Liver (tissue), 9 donors: ENCODE measurements around the gene BRI3. TPM values are rescaled to one million over a fixed set of nuclear protein-coding genes. Genes with fewer than 3 reads are reported as not detected.

ENCODE experiments used
- DNase-seq: peaks from one replicate; pipeline ENCODE4 v3.0.0-alpha.2; 2017; ENCODE audit warnings: low spot score
- H3K27ac ChIP-seq, 2 donors: one replicate each; pipeline ENCODE4 v1.7.0; 2013; ENCODE audit warnings: inconsistent platforms in 2 of 2, low read length in 2 of 2, control low read depth in 1 of 2, low read depth in 1 of 2, mild to moderate bottlenecking in 1 of 2
- H3K27me3 ChIP-seq, 4 donors: one replicate each; pipeline versions ENCODE4 v1.6.1 to v1.7.0; 2013; ENCODE audit warnings: low read length in 3 of 4, inconsistent platforms in 1 of 4, mild to moderate bottlenecking in 1 of 4, moderate library complexity in 1 of 4; ENCODE audit not compliant: control insufficient read depth in 4 of 4, insufficient read depth in 4 of 4
- H3K36me3 ChIP-seq, 4 donors: one replicate each; pipeline versions ENCODE4 v1.6.1 to v1.7.0; 2013; ENCODE audit warnings: low read length in 3 of 4, mild to moderate bottlenecking in 3 of 4, low read depth in 1 of 4, moderate library complexity in 1 of 4; ENCODE audit not compliant: control insufficient read depth in 4 of 4, insufficient read depth in 3 of 4
- H3K4me1 ChIP-seq, 4 donors: one replicate each; pipeline versions ENCODE4 v1.6.1 to v1.7.0; 2013; ENCODE audit warnings: low read length in 3 of 4, mild to moderate bottlenecking in 3 of 4, moderate library complexity in 1 of 4; ENCODE audit not compliant: control insufficient read depth in 4 of 4, insufficient read depth in 4 of 4
- H3K4me3 ChIP-seq, 3 donors: one replicate each; pipeline versions ENCODE4 v1.6.1 to v1.7.0; 2013; ENCODE audit warnings: low read length in 3 of 3, control low read depth in 1 of 3, low read depth in 1 of 3, mild to moderate bottlenecking in 1 of 3
- H3K9ac ChIP-seq, 2 donors: one replicate each; pipeline ENCODE4 v1.7.0; 2013; ENCODE audit warnings: low read length in 2 of 2, mild to moderate bottlenecking in 2 of 2, moderate library complexity in 2 of 2, control low read depth in 1 of 2, low read depth in 1 of 2
- H3K9me3 ChIP-seq, 4 donors: one replicate each; pipeline versions ENCODE4 v1.6.1 to v1.7.0; 2013; ENCODE audit warnings: low read length in 3 of 4; ENCODE audit not compliant: control insufficient read depth in 4 of 4
- CTCF ChIP-seq: fragments of 150-350 bp; IDR thresholded peaks from 2 replicates; pipeline ENCODE4 v1.5.1; 2017; ENCODE audit warnings: improper control_type of control experiment, low read depth, low read length; ENCODE audit not compliant: missing input control
- FOXA1 ChIP-seq: IDR thresholded peaks from 2 replicates; pipeline ENCODE4 v1.6.1; 2016; ENCODE audit warnings: antibody characterized with exemption
- HNF4A ChIP-seq, 2 donors: conservative IDR thresholded peaks; 2 replicates each; pipeline ENCODE4 v1.6.1; 2016; ENCODE audit warnings: antibody characterized with exemption in 2 of 2, mild to moderate bottlenecking in 2 of 2
- MAX ChIP-seq: IDR thresholded peaks from 2 replicates; pipeline ENCODE4 v1.6.1; 2016; ENCODE audit warnings: antibody characterized with exemption
- NR2F2 ChIP-seq: IDR thresholded peaks from 2 replicates; pipeline ENCODE4 v1.6.1; 2016; ENCODE audit warnings: antibody characterized with exemption
- RAD21 ChIP-seq, 2 donors: IDR thresholded peaks; 2 replicates each; pipeline ENCODE4 v1.6.1; 2016; ENCODE audit warnings: antibody characterized with exemption in 2 of 2, mild to moderate bottlenecking in 2 of 2
- RXRA ChIP-seq, 2 donors: IDR thresholded peaks; 2 replicates each; pipeline ENCODE4 v1.6.1; 2017 to 2018; ENCODE audit warnings: antibody characterized with exemption in 2 of 2, mild to moderate bottlenecking in 1 of 2
- SP1 ChIP-seq: IDR thresholded peaks from 2 replicates; pipeline ENCODE4 v1.6.1; 2018; ENCODE audit warnings: antibody characterized with exemption, mild to moderate bottlenecking
- TAF1 ChIP-seq: conservative IDR thresholded peaks from 2 replicates; pipeline ENCODE4 v1.6.1; 2016; ENCODE audit warnings: antibody characterized with exemption, mild to moderate bottlenecking
- YY1 ChIP-seq: IDR thresholded peaks from 2 replicates; pipeline ENCODE4 v1.6.1; 2016; ENCODE audit warnings: antibody characterized with exemption, mild to moderate bottlenecking
- WGBS: extraction: QIAGEN DNeasy Blood & Tissue Kit; methylation state at CpG from one replicate; pipeline ENCODE4 v1.1.7; 2013; 5-methylcytosine and 5-hydroxymethylcytosine counted together
- polyA plus RNA-seq, 2 donors: library from polyadenylated mRNA; stranded (reverse) in 1 of 2; unstranded in 1 of 2; fragments of 200-250 nt in 1 of 2; fragments of >200 nt in 1 of 2; fragmentation: Nextera tagmentation in 1 of 2; extraction: Ambion mirVana in 1 of 2; gene quantifications; one replicate each; pipeline versions ENCODE4 v1.2.1 to v1.2.3, GENCODE V29; 2013 to 2015
- total RNA-seq, 2 donors: library from RNA; depleted of rRNA; stranded (reverse); fragments of >200 nt; gene quantifications; one replicate each; pipeline ENCODE4 v1.2.3, GENCODE V29; 2014
- donor health status: healthy.
- donor health status: healthy.
- donor health status: healthy.
- donor health status: healthy.
- donor health status: healthy.

BRI3 gene
- total and polyA plus RNA-seq, 4 donors: 14.0 to 80.4 (median 49.7) TPM

- Histone ChIP-seq H3K4me1 (peaks cover 36 to 72% (median 55%) of the 10 kb centered on the region in 4 donors), H3K27me3 (no peaks in the 10 kb centered on the region), H3K27ac (peak overlapping the region; percentile 83 to 87), H3K9me3 (no peaks in the 10 kb centered on the region), H3K9ac (peak overlapping the region; percentile 90 to 95), H3K4me3 (peak overlapping the region; percentile 33 to 88 (median 74)), H3K36me3 (peaks cover 0 to 5% (median 2%) of the 10 kb centered on the region in 4 donors)
- peak; percentile 45 for TF ChIP-seq NR2F2
- peak in 1 of 2 donors; percentile 14 for TF ChIP-seq RXRA (IDR thresholded peaks at IDR 0.05)
- TF ChIP-seq HNF4A (conservative IDR thresholded peaks at IDR 0.05): peak in 1 of 2 donors; percentile 21
- TF ChIP-seq CTCF: no peak
- DNase-seq: no peak
- WGBS: 42% methylated on average over 19 of the region's 19 CpGs
Measured at GRCh38 chr7:98283127-98283886, 1.8 kb downstream of the BRI3 start.

- WGBS: 68% methylated on average over 8 of the region's 8 CpGs
- H3K36me3 ChIP-seq: peaks cover 0 to 5% (median 2%) of the 10 kb centered on the region in 4 donors
- H3K9me3 ChIP-seq: no peaks in the 10 kb centered on the region
- peak overlapping the region; percentile 83 to 87 for H3K27ac ChIP-seq
- peak overlapping the region; percentile 33 to 88 (median 74) for H3K4me3 ChIP-seq
- peaks cover 36 to 72% (median 56%) of the 10 kb centered on the region in 4 donors for H3K4me1 ChIP-seq
- TF ChIP-seq SP1: no peak
- no peak for TF ChIP-seq RXRA (IDR thresholded peaks at IDR 0.05)
- no peak for TF ChIP-seq HNF4A (conservative IDR thresholded peaks at IDR 0.05)
- no peak for TF ChIP-seq YY1
- no peak for TF ChIP-seq MAX
- no peak for TF ChIP-seq TAF1
- TF ChIP-seq CTCF: no peak
- no peak for TF ChIP-seq NR2F2
- no peak for TF ChIP-seq FOXA1
- TF ChIP-seq RAD21 (IDR thresholded peaks at IDR 0.05): no peak
- no peak for DNase-seq
- H3K9ac ChIP-seq: peak overlapping the region; percentile 29 to 76
- no peaks in the 10 kb centered on the region for H3K27me3 ChIP-seq
Measured at GRCh38 chr7:98283887-98284222, 2.4 kb downstream of the BRI3 start.

GRCh38 chr7:98284335-98285036 is 3.0 kb downstream of the BRI3 start:
- 35% methylated on average over 20 of the region's 20 CpGs for WGBS
- H3K27me3 ChIP-seq: no peaks in the 10 kb centered on the region
- H3K27ac ChIP-seq: peak overlapping the region; percentile 83 to 87
- H3K4me1 ChIP-seq: peaks cover 36 to 71% (median 55%) of the 10 kb centered on the region in 4 donors
- TF ChIP-seq NR2F2 (peak; percentile 10), YY1 (peak; percentile 45), HNF4A (conservative IDR thresholded peaks at IDR 0.05) (peak in 1 of 2 donors; percentile 14), CTCF (no peak)
- peaks cover 0 to 5% (median 2%) of the 10 kb centered on the region in 4 donors for H3K36me3 ChIP-seq
- H3K4me3 ChIP-seq: peak overlapping the region; percentile 10 to 88 (median 61)
- H3K9me3 ChIP-seq: no peaks in the 10 kb centered on the region
- H3K9ac ChIP-seq: peak overlapping the region in 1 of 2 donors; percentile 40
- no peak for DNase-seq
